Ovary (tissue), 3 donors: ENCODE results near the gene BRAF.

Source experiments
- EP300 ChIP-seq: sonication (generic); formaldehyde crosslinking; IDR thresholded peaks from one replicate; pipeline ENCODE4 v1.6.1; 2017; ENCODE audit warnings: antibody characterized with exemption
- POLR2A ChIP-seq: fragments of 450-650 bp; IDR thresholded peaks from one replicate; pipeline ENCODE4 v1.6.1; 2017; ENCODE audit warnings: antibody characterized with exemption, mild to moderate bottlenecking, moderate library complexity
- TF ChIP-seq, protein P1 (sequence below), 3 donors: fragments of 450-650 bp in 2 of 3; fragments of 200-600 bp in 1 of 3; IDR thresholded peaks; one replicate each; pipeline versions ENCODE4 v1.5.1 to v1.8.0; 2016 to 2022; ENCODE audit warnings: antibody characterized with exemption in 3 of 3, mild to moderate bottlenecking in 1 of 3
- donor health status: DM: no; HTN: no; CAD: no.

DNA sequence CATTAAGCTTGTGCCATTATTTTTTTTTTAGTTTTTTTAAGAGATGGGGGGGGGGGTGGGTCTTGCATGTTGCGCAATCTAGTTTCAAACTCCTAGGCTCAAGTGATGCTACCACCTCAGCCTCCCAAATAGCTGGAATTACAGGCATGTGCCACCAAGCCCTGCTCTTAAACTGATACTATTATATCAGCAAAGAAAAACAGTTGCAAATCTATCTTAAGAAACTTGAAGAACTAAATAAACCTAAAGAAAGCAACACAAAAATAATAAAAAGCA lies 47.5 kb downstream of the BRAF start:
- TF ChIP-seq, protein P1, sequence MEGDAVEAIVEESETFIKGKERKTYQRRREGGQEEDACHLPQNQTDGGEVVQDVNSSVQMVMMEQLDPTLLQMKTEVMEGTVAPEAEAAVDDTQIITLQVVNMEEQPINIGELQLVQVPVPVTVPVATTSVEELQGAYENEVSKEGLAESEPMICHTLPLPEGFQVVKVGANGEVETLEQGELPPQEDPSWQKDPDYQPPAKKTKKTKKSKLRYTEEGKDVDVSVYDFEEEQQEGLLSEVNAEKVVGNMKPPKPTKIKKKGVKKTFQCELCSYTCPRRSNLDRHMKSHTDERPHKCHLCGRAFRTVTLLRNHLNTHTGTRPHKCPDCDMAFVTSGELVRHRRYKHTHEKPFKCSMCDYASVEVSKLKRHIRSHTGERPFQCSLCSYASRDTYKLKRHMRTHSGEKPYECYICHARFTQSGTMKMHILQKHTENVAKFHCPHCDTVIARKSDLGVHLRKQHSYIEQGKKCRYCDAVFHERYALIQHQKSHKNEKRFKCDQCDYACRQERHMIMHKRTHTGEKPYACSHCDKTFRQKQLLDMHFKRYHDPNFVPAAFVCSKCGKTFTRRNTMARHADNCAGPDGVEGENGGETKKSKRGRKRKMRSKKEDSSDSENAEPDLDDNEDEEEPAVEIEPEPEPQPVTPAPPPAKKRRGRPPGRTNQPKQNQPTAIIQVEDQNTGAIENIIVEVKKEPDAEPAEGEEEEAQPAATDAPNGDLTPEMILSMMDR (IDR thresholded peaks at IDR 0.05), result no peak
- no peak for TF ChIP-seq EP300
- TF ChIP-seq POLR2A, result no peak
